OCI-LY1 (cell line): ENCODE results near the gene SDK2.

Source experiments
- CTCF ChIP-seq: fragments of 200-600 bp; sonication (generic), shearing (Covaris generic); IDR thresholded peaks from 2 replicates; pipeline ENCODE4 v1.5.1; 2017; ENCODE audit warnings: mild to moderate bottlenecking, antibody characterized with exemption, low read length, moderate library complexity, mixed read lengths
- EZH2 ChIP-seq: fragments of 200-600 bp; sonication (generic), shearing (Covaris generic); IDR thresholded peaks from 2 replicates; pipeline ENCODE4 v1.8.0; 2017; ENCODE audit warnings: borderline replicate concordance, mixed run types, mild to moderate bottlenecking, antibody characterized with exemption, low read length, moderate library complexity, mixed read lengths

GRCh38 chr17:73489333-73489732 lies 154.9 kb downstream of the SDK2 start:
- TF ChIP-seq CTCF = no peak
- TF ChIP-seq EZH2 = no peak
